GM19395 (cell line): ENCODE data around the gene PLCH2.

ENCODE experiments used
- ATAC-seq: cut with Tn5 transposase; IDR thresholded peaks from one replicate; pipeline ENCODE4 v1.9.1; 2021; ENCODE audit warnings: mild to moderate bottlenecking, moderate library complexity; ENCODE audit not compliant: unreplicated experiment

PLCH2 gene

GRCh38 chr1:2477791-2478499 lies 1.9 kb downstream of the PLCH2 start:
- ATAC-seq, result no peak

GRCh38 chr1:2479186-2479585 lies 3.1 kb downstream of the PLCH2 start:
- no peak for ATAC-seq

- ATAC-seq, result no peak
Observed at GRCh38 chr1:2479618-2480017, 3.5 kb downstream of the PLCH2 start.

- ATAC-seq, result no peak
Observed at GRCh38 chr1:2480236-2480985, 4.3 kb downstream of the PLCH2 start.

GRCh38 chr1:2480986-2481364 lies 4.9 kb downstream of the PLCH2 start:
- no peak for ATAC-seq

- no peak for ATAC-seq
Observed at GRCh38 chr1:2481885-2482284, 5.8 kb downstream of the PLCH2 start.

GRCh38 chr1:2482588-2482987 lies 6.5 kb downstream of the PLCH2 start:
- ATAC-seq, result no peak

- no peak for ATAC-seq
Observed at GRCh38 chr1:2483026-2483425, 6.9 kb downstream of the PLCH2 start.

- ATAC-seq, result no peak
Observed at GRCh38 chr1:2483970-2484369, 7.9 kb downstream of the PLCH2 start.

GRCh38 chr1:2486041-2486440 lies 10.0 kb downstream of the PLCH2 start:
- no peak for ATAC-seq

GRCh38 chr1:2486558-2486957 lies 10.5 kb downstream of the PLCH2 start:
- no peak for ATAC-seq

- ATAC-seq, result no peak
Observed at GRCh38 chr1:2488688-2489087, 12.6 kb downstream of the PLCH2 start.

- ATAC-seq, result no peak
Observed at GRCh38 chr1:2489615-2490014, 13.5 kb downstream of the PLCH2 start.

GRCh38 chr1:2492091-2492490 lies 16.0 kb downstream of the PLCH2 start:
- no peak for ATAC-seq

GRCh38 chr1:2493218-2493617 lies 17.1 kb downstream of the PLCH2 start:
- ATAC-seq, result no peak

- no peak for ATAC-seq
Observed at GRCh38 chr1:2493691-2494322, 17.7 kb downstream of the PLCH2 start.

GRCh38 chr1:2494323-2494693 lies 18.2 kb downstream of the PLCH2 start:
- ATAC-seq, result no peak

- no peak for ATAC-seq
Observed at GRCh38 chr1:2495026-2495425, 18.9 kb downstream of the PLCH2 start.

- ATAC-seq, result no peak
Observed at GRCh38 chr1:2495546-2495945, 19.5 kb downstream of the PLCH2 start.

- ATAC-seq, result no peak
Observed at GRCh38 chr1:2496087-2496622, 20.1 kb downstream of the PLCH2 start.

GRCh38 chr1:2496746-2497145 lies 20.7 kb downstream of the PLCH2 start:
- ATAC-seq, result no peak

- no peak for ATAC-seq
Observed at GRCh38 chr1:2497891-2498290, 21.8 kb downstream of the PLCH2 start.
